CD4-positive, alpha-beta T cell treated with Interleukin-6 at 100 ng/mL for 8 hours (primary cell): ENCODE results near the gene ZNF594.
"Not testable (repeated sequence)": the region's sequence is repeated elsewhere in the genome, so short reads cannot be mapped to it uniquely, and the experiment has no call there.

ENCODE experiments used
- DNase-seq: peaks from one replicate; pipeline ENCODE4 v3.0.0-alpha.2; 2020; ENCODE audit warnings: mixed read lengths, low spot score

ZNF594 gene

GRCh38 chr17:5191541-5192417 is at the start of gene ZNF594:
ZNF594 (minus strand) TSS chr17:5191868; CDS start chr17:5184256, 7,612 bp downstream.
- peak; percentile 95 for DNase-seq

GRCh38 chr17:5239769-5240168 is 48.1 kb upstream of the ZNF594 start:
- DNase-seq = not testable (repeated sequence)

GRCh38 chr17:5238333-5238732 is 46.7 kb upstream of the ZNF594 start:
- no peak for DNase-seq

GRCh38 chr17:5237541-5238016 is 45.9 kb upstream of the ZNF594 start:
- peak; percentile 19 for DNase-seq

GRCh38 chr17:5236938-5237540 is 45.4 kb upstream of the ZNF594 start:
- DNase-seq = no peak

- no peak for DNase-seq
Observed at GRCh38 chr17:5234645-5235576, 43.2 kb upstream of the ZNF594 start, which contains the start of gene SCIMP. SCIMP (minus strand) TSS chr17:5234860; CDS start chr17:5234755, 105 bp downstream.

- not testable (repeated sequence) for DNase-seq
Observed at GRCh38 chr17:5233492-5233891, 41.8 kb upstream of the ZNF594 start.

- peak; percentile 10 for DNase-seq
Observed at GRCh38 chr17:5226940-5227878, 35.5 kb upstream of the ZNF594 start.

- no peak for DNase-seq
Observed at GRCh38 chr17:5225668-5226457, 34.2 kb upstream of the ZNF594 start.

- not testable (repeated sequence) for DNase-seq
Observed at GRCh38 chr17:5221912-5222311, 30.2 kb upstream of the ZNF594 start.

GRCh38 chr17:5220074-5220473 is 28.4 kb upstream of the ZNF594 start:
- DNase-seq = no peak

GRCh38 chr17:5219536-5219935 is 27.9 kb upstream of the ZNF594 start:
- DNase-seq = no peak

GRCh38 chr17:5217562-5217961 is 25.9 kb upstream of the ZNF594 start:
- not testable (repeated sequence) for DNase-seq

GRCh38 chr17:5211458-5211857 is 19.8 kb upstream of the ZNF594 start:
- no peak for DNase-seq

- DNase-seq = no peak
Observed at GRCh38 chr17:5210614-5211252, 19.1 kb upstream of the ZNF594 start.

GRCh38 chr17:5210091-5210490 is 18.4 kb upstream of the ZNF594 start:
- DNase-seq = no peak

- no peak for DNase-seq
Observed at GRCh38 chr17:5209396-5209795, 17.7 kb upstream of the ZNF594 start.

GRCh38 chr17:5203908-5204294 is 12.2 kb upstream of the ZNF594 start:
- DNase-seq = no peak

- DNase-seq = no peak
Observed at GRCh38 chr17:5203178-5203907, 11.7 kb upstream of the ZNF594 start.
